HG02870 (cell line): ENCODE data around the gene ENOX1.

Experiments
- ATAC-seq: cut with Tn5 transposase; IDR thresholded peaks from one replicate; pipeline ENCODE4 v1.9.1; 2021; ENCODE audit warnings: mild to moderate bottlenecking, moderate library complexity; ENCODE audit not compliant: unreplicated experiment

Gene ENOX1

DNA sequence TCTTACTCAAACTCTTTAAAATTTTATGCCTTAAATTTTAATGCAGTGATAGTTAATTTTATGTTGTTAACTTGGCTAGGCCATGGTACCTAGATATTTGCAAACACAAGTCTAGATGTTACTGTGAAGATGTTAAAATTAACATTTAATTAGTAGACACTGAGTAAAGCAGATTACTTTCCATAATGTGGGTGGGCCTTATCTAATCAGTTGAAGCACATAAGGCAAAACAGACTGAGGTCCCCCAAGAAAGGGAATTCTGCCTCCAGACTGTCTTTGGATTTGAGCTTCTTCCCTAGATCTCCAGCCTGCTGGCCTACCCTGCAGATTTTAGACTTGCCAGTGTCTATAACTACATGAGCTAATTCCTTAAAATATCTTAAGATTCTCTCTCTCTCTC lies 294.0 kb downstream of the ENOX1 start:
- ATAC-seq: no peak

DNA sequence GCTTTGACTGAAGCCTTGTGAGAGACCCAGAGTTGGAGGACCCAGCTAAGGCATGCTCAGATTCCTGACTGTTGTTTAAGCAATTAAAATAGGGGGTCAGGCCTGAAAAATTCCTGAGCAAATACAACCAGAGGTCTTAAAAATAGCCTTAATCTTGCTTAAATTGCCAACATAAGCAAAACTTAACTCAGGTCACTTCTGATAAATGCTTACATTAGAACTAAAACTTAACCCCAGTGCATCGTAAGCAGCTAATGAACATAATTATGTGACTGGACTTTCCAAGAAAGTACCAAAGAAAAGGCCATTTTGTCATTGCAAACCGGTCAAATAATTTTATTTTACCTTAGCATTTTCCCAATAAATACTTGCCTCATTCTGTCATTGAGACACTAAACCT lies 294.5 kb downstream of the ENOX1 start:
- no peak for ATAC-seq

DNA sequence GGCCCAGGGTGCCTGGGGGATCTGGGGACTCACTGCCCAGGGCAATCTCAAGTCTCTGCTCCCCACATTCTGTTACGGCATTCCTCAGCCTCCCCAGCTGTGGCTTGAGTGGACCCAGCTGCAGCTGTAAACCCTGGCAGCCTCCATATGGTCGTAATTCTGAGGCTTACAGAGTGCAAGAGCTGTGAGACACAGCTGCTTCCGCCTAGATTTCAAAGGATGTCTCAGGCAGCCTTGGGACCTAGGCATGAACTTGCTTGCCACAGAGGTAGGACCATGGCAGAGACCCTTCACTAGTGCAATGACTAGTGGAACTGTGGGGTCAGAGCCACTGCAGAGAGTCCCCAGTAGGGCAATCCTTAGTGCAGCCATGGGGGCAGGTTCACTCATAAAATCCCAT lies 297.5 kb downstream of the ENOX1 start:
- no peak for ATAC-seq

DNA sequence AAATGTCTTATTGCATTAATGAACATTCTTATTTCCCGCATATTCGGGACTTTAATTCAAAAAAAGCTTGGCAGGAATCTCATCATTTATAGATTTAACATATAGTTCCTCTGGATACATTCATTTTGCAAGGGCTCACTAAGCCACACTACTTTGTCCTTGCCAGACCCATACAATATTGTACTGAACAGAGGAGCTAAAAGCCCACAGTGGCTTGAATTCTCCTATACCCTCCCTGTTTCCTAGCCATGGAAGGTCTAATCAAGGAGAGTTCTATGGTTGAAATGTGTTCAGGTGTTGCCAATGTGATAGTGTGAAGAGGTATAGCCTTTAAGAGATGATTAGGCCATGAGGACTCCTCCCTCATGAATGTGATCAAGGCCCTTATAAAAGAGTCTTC lies 298.9 kb downstream of the ENOX1 start:
- no peak for ATAC-seq

DNA sequence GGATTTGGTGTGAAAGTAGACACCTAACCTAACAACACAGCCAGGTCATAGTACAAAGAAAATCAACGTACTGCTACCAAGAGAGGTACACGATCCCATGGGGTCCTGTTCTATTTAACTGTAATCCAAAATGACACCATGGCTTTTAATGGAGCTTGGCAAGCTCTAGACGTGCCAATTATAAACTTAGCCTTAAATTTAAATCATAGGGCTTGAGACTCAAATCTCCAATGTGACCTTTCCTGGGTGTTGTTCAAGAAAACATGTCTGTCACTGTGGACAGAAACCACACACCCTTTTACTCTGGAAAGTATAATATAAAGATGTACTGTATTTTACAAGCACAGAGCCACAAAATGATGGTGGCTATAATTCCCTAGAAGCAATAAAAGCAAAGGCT lies 299.3 kb downstream of the ENOX1 start:
- no peak for ATAC-seq

DNA sequence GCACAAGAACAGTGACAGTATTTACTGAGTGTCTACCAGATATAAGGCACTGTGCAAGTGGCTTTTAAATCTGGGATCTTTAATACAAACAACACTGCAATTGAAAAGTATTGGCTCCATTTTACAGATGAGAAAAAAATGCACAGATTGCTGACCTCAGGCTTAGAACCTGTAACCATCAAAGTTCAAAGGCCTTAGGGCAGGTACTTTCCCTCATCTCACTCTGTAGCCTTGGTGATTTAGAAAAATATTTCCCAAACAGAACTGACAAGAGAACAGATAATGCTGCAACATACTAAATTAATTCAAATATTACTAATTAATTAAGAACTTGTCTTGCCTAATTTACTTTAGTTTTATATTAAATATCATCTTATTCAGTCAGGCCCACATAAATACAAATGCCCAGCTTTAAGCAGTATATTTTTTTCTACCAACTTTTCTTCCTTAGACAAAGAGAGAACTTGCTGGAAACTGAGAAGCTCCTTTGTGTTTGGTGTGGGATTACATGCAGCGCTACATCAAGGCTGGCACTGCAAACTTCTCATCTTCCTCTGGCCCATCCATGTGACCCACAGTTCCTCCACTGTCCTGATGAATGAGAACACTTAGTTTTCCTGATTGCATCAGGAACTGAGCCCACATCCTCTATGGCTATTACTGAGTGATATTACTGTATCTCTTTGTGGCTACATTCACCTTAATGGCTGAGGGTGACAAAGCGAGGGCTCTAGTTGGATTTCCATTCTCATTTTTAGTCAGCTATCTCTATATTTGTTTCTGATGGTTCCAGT lies 302.1 kb downstream of the ENOX1 start:
- ATAC-seq: no peak

DNA sequence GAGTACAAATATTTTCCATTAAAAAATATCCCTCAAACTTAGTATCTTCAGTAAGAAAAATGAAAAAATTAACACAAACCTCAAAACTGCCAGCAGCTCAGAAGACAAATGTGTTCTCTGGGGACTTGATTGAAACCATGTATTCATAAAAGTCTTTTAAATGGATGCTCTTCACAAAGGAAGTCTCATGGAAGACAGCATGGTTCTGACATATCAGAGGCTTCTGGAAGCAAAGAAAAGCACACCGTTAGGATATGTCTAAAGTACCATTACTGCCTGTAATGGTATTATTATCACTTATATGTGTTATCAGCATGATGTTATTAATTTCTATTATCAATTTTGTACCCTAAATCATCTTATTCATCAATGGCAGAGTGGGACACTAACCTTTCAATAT lies 302.8 kb downstream of the ENOX1 start:
- ATAC-seq: no peak

DNA sequence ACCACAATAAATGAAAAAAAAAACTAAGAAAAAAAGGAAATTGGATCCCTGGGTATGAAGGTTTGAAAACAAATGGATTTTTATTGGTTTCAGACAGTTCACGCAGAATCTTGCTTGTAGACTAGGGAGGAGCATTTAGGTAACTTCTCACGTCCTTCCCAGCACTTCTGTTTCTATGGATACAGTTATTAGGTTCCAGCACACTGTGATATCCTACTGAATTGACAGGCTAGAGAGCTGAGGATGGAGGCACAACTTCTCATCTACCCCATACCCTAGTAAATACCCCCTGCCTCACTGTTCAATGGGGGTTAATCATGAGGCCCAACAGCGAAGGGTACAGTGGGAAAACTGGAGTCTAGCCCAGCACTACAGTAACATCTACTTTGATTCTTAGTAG lies 304.1 kb downstream of the ENOX1 start:
- no peak for ATAC-seq

DNA sequence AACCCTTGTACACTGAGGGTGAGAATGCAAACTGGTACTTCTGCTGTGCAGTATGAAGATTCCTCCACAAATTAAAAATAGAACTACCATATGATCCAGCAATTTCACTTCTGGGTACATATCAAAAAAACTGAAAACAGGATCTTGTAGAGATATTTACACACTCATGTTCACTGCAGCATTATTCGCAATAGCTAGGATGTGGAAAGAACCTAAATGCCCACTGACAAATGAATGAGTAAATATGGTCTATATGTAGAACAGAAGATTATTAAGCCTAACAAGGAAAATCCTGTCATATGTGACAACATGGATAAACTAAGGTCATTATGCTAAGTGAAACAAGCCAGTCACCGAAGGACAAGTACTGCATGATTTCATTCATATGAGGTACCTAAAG lies 304.7 kb downstream of the ENOX1 start:
- no peak for ATAC-seq

DNA sequence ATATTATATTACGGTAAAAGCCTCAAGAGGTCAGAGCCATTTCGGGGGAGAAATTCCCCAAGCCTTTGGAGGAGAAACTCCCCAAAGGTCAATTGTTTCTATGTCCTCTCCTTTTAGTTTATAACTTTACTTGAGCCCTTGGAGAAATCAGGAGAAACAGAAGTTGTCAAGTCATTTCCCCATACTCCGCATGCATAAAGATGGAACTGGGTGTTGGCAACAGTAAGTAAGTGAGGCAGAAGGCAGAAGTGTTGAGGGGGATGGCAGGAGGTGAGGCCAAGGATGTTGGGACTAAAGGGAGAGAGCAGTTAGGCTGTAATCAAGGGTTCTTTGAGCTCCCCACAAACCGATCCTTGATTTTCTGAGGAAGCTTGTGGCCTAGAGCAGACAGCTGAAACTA lies 307.9 kb downstream of the ENOX1 start:
- no peak for ATAC-seq

DNA sequence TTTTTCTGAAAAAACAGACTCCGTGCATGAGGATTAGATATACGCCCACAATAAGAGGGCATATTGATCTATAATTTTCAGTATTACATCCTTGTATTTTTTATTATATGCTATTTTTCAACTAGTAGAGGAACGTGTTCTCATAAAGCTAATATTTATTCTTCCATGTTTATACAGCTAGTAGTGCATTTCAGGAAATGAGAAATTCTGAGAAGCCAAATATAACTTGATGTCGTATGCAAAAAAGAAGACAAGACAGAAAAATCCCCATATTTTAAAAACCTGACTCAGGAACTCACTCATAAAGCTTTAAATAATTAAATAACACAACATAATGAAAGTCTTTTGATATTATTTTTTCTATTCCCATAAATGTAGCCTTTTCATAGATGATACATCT lies 308.6 kb downstream of the ENOX1 start:
- no peak for ATAC-seq

DNA sequence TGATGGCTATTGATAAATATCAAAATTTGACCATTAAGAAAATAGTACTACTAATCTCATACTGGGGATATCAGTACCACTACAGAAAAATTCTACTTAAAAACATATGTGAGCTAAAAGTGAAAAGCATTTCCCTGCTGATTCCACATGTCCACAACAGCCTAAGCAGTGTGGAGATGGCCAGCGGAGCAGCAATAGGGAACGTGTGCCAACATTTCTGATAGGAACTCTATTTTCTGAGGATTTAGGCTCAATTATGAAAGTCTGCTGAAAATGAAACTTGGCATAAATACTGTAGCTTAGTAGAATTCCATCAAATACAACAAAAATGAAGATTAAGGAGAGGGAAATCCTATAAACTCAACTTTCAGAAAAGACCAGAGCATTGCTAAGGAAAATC lies 311.6 kb downstream of the ENOX1 start:
- no peak for ATAC-seq

DNA sequence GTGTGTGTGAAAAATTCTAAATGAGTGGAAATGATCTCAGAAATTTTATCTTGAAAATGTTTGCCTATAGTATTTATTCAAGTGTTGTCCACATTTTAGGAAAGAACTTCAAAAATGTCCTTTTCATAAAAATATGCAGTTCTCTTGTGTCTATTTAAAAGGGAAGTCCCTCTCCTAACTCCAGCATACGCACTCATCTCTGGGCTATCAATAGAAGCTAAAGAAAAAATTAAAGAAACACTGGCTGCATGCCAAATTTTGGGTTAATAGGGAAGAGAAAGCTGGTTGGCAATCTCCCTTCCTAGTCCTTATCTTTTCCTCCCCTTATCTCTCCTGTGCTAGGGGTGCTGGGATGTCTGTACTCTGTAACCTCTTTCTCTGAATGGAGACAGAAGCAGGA lies 313.3 kb downstream of the ENOX1 start:
- ATAC-seq: no peak

DNA sequence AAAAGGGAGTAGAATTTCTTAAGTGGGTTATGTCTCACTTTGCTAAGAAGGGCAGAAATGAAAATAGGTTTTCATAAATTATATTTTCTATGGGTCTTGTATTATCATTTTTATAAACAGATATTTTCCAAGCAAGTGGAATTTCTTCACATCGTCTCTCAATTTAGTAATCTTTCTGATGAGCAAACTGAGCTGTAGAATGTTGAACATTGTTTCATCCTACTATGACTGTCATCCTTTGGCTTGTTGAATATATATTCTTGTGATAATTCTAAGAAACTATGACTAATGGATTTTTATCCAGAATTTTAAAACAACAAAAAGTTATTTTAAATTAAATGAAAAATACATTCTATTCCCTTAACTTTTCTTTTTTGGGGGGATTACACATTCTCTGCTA lies 313.8 kb downstream of the ENOX1 start:
- ATAC-seq: no peak

DNA sequence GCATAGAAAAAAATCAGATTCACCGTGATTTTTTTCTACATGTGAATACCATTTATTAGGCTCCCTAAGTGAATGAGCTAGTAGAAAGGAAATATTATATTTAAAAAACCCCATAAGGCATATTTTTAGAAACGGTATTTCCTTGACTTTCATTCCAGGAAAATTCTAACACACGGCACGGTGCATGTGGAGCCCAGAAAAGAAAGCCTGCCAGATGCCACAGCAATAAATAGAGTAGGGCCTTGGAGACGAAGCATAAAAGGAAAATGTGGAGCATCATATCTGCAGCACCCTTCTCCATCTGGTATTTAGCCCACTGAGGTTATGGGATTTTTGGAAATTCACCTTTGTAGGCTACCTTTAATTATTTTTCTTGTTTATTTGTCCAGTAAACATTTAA lies 314.4 kb downstream of the ENOX1 start:
- ATAC-seq: no peak

DNA sequence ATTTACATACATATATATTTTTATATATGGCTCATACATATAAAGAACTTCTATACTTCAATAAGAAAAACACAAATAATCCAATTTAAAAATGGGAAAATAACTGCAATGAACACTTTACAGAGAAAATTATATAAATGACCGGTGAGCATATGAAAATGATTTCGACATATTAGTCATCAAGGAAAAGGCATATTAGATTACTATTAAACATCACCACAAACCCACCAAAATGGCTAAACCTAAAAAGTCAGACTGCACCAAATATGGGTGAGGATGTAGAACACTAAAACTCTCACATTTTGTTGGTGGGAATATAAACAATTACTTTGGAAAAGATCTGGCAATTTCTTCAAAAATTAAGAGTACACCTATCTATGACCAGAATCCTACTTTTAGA lies 316.2 kb downstream of the ENOX1 start:
- ATAC-seq: no peak

DNA sequence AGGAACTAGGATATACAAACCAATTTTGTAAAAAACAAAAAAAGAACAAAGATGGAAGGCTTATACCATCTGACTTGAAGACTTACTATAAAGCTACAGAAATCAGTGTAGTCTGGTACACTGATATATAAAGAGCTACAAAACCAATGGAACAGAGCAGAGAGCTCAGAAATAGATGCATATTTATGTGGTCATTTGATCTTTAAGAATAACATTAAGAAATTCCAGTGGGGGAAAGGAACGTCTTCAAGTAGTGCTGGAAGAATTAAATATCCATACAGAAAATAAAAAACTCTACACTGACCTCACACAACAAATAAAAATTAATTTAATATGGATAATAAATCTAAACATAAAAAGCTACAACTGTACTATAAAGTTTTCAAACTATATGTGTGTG lies 317.0 kb downstream of the ENOX1 start:
- no peak for ATAC-seq

DNA sequence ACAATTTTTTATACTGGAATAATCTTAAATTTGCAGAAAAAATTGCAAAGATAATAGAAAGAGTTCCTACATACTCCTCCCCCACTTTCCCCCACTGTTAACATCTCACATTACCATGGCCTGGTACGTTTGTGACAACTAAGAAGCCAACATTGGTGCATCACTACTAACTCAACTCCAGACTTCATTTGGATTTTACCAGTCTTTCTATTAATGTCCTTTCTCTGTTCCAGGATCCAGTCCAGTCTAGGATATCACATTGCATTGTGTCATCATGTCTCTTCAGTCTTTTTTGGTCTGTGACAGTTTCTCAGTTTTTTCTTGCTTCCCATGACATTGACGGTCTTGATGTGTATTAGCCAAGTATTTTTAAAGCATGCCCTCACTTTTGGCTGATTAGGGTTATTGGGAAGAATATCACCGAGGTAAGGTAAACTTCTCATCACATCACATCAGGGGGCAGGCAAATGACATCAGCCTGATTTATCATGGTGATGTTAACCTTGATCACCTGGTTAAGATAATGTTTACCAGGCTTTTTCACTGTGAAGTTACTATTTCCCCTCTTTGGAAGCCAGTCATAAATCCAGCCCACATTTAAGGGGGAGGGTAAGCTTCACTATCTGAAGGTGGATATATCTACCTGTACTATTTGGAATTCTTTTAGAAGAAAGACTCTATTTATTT lies 322.1 kb downstream of the ENOX1 start:
- no peak for ATAC-seq

DNA sequence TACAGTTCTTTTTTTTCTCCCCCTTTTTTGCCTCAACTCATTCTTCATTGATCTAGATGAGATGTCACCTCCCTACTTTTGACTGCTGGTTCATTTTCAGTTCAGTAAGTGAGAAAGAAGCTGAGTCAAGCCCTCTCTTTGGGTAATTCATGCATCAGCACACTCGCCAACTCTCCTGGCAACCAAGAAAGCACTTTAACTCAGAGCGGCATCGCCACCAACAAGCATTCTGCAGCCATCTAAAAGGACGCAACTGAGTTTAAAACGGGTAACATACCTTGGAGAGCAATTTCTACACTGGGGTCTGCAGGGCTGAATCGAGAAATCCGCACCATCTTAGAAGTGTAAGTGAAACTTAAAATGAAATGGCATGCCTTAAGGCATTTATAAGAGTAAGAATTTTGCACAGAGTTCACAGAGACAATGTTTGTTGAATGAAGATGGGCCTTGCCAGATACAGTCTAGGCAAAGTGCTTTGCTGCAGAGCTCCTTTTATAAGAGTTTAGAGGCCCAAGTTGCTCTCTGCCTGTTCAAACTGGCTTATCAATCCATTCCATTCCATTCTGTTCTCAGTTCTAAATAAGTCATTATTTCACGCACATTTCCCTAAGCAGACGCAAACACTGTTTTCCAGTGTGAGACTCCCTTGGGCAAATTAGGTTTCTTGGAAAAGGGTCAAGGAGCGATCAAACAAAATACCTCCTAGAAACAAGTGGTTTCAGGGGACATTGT lies 338.0 kb downstream of the ENOX1 start:
- no peak for ATAC-seq

DNA sequence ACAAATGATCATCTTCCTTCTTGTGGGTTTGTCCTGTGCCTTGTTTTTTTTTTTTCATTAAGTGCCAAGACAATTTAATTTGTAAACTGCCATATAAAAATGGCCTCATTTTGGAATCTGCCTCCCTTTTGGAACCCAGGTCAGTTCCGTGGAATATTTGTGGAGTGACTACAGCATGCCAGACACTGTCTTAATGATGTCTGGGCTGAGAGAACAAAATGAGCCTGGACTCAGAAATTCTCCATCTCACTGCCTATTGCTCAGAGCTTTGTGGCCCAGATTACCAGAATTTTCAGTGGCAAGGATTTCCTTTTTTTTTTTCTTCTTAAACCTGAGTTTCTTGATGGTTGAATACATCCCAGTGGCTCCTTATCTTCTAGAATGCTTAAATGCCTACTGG lies 340.6 kb downstream of the ENOX1 start:
- no peak for ATAC-seq

DNA sequence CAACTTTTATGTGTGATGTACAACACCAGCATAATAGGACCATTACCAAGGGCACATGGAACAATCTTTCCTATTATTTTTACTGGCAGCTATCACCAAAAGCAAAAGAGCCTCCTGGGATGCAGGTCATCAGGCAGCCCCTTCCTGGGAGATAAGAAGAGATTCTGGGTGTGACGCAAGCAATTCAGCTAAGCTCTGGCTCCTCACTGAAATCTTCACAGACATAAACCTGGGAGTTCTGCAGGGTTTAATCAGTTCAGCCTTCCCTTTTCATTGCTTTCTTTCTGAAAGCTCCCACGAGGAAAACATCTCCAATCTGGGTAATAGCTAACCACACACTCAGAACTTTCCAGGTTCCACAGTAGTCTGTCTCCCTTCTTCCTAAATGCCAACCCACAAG lies 341.1 kb downstream of the ENOX1 start:
- ATAC-seq: no peak

DNA sequence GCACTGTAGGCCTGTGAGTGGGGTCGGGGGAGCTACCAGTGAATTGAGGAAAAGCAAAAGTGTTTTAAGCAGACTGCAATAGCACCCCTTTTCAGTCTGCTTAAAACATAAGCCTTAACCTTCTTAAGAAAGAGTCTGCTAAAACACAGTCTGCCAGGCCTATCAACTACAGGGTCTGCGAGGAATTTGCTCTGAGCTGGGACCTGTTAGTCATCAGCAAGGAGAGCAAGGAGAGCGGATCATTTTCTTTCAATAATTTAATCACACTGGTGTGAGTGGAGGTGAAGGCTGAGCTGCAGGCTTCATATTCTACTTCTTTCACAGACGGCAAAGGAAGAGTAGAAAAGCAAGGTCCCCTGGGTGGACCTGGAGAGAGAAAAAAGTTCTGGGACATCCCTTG lies 342.7 kb downstream of the ENOX1 start:
- no peak for ATAC-seq
